OCI-M1 (cell line): Measurements from ENCODE around the gene CHD6.
A peak's percentile ranks its signal among the peaks of the same experiment; 100 is the strongest.

Experiments used
- DNase-seq: peaks from one replicate; lab custom pipeline; 2025; lab: John Stamatoyannopoulos, UW

The CHD6 gene

DNA sequence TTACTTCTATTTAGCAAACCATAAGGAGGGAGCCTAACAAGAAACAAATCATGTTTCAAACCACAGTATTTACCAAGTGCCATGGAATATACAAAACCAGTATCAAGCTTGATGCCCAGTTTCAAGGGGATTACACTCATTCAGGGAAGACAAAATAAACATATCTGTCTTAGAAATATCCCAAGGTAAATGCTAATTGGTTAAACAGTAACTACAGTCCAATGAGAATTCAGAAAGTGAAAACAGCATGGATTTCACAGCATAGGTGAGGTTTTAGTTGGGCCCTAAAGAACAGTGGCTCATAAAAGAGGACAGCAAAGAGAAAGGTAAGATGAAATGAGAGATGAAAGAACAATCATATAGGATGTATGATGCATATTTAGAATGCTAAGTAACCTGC, 110.3 kb downstream of the CHD6 start:
- DNase-seq = no peak

DNA sequence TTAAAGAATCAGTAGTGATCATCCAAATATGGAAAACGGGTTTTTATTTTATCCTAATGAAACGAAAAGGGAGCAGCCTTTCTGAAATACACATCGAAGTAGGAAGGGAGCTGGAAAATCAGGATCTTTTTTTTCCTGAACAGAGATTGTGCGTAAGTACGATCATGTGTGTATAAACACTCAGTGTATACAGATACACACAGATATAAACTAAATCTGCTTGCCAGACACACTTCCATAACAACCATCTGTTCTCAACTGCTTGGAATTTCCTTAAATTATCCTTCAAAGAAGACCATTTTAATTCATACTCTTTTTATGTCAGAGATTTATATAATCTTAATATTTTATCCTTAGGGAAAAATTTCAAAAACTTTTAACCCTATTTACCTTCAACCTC, 110.7 kb downstream of the CHD6 start:
- no peak for DNase-seq

DNA sequence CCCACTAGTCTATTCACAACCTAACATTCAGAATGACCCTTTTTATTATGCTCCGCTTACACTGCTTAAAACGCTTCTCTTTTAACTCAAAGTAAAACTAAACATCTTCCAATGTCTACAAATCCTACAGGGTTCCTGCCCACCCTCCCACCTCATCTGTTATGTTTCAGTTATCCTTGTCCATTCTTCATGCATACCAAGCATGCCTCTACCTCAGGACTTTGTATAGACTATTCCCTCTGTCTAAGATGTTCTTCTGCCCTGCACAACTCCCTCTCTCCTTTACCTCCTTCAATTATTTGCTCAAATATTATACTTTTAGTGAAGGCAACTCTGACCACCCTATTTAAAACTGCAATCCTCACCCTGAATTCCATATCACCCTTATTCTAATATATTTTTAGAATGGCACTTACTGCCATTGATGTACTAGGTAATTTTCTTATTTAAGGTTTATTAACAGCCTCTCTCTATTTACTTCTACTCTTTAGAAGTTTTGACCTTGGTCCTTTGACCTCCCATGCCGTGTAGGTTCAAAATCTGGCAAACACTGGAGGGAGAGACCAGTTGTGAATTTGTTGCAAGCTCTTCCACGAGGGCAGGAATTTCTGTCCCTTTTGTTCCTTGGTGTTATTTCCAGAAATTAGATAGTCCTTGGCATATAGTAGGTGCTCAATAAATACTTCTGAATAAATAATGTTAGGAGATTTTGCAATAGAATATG, 111.8 kb downstream of the CHD6 start:
- DNase-seq = no peak

DNA sequence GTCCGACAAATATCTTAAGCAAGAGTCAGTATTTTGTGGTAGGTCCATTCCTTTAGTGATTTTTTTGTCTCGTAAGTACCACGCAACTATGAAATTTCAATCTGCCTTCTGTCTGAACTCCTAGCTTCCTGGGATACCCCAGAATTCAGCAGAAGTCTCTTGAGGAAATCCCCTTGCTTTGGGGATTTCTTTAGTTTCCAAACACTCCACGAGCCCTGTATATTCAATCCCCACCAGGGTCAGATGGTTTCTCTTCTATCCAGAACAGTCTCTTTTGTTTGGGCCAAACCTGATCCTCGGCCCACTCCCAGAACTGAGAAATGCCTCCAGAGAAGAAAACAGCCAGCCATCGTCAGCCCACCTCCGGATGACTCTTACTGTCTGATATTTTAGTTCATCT, 113.0 kb downstream of the CHD6 start:
- DNase-seq = no peak

DNA sequence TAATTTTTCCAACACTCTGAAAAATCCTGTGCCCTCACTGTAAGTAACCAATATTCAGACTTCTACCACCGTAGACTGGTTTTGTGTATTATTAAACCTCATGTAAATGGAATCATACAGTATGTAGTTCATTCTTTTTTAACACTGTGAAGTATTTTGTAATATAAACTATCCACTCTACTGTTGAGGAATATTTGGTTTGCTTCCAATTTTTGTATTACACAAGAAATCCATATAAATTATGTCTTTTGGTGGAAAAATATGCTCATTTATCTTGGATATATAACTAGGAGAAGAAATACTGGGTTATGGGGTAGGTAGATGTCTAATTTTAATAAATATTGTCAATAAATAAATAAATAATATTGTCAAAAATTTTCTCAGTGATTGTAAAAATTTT, 116.8 kb downstream of the CHD6 start:
- no peak for DNase-seq

DNA sequence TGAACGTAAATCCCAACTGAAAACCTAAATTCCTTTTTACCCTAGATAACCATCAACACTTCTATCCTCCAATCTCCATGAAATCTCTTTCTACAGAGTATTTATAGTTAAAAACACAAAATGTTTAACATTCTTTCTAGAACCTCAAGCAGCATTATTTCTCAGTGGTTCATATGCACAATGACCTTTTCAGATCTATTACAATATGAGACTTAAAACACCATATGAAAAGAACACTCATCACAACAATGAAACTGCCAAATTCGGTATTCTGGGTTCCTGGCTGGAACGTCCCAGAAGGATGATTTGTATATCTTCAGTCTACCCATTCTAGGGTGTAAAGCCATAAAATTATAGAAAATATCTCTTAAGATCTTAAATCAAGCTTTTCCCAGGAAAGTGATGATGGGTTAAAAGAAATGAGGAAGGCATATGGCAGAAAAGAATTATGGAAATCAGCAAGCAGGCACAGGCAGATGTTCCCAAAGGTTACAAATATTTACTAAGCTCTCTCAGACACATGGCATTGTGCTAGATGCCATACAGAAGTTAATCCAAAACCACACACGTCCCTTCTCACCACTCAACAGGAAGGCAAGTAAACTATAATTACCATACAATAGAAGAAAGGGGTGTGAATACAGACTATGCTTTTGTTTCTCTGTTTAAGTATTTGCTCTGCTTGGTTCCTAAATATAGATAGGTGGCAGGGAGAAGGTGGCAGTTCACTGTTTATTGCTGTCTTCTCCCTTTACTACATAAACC, 118.0 kb downstream of the CHD6 start:
- DNase-seq = no peak

DNA sequence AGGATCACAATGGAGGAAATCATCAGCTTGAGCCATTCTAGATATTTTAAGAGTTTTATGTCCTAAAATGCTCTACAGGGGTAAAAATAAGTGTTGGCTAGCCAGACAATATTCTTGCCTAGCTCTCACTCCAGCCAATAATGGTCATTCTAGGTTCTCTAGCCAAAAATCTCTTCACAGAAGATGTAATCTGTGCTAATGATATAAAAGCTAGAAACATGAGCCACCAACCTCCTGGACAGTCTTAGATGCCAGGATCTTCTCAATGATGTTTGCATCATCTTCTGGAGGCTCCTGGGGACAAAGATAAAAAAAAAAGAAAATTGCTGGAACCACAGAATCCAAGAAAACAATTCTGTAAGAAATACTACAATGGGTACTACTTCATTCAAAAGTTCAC, 119.1 kb downstream of the CHD6 start:
- no peak for DNase-seq

DNA sequence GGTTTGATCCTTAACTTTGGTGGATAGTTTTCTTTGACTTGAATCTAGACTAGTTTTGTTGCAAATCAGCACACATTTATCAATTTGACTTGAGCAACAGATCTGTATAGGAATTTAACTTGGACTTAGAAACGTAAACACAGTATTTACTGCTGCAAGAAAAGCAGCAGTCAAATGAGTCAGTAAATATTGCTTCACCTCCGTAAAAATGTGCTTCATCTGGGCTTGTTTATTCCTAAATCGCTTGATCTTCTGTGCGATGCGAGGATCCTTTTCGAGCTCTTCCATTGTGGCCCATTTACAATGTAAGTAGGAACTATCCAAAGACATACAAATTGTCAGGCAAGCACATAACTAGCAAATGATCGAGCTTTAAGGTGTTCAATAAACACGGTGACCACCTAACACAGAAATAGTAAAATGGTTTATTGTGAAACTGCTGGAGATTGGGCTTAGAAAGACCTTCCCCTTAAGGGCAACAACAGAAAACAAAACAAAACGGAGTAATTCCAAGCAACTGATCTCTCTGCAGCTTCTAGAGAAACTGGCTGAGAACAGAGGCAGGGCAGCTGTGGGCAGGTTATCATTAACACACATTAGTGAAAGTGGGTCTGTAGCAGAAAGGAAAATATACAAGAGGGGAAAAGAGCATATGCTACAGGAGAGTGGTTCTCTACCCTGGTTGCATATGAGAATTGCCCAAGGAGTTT, 120.8 kb downstream of the CHD6 start:
- no peak for DNase-seq

DNA sequence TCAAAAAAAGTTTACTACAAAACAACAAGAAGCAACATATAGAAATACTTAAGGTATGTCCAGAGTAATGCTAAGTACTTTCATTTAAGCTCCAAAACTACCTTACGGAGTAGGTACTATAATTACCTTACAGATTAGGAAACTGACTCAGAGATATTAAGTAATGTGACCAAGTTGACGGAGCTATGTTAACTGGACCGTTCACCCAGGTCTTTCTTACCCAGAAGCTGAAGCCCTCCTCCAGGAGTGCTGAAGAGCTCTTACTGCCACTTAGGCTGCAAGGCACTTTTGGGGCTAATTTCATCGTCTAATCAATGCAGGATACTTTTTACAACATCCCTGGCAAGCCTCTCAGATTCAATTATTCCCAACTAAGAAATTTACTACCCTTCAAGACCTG, 123.7 kb downstream of the CHD6 start:
- no peak for DNase-seq

DNA sequence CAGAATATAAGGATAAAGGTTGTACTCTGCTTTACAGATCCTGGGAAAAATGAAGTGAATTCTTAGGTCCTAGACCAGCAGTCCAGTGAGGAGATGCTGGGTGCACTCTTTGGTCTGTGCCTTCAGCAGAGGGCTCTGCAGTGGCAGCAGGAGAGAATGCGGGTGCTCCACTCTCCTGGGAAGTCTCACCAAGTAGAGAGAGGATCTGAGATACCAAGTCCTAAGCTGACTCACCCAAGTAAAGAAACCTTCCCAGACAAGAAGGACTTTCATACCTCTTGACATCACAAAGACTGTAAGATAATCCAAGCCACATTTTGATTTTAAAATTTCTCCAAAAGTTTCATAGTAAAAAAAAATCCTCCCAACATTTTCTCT, 134.6 kb downstream of the CHD6 start:
- DNase-seq = no peak

DNA sequence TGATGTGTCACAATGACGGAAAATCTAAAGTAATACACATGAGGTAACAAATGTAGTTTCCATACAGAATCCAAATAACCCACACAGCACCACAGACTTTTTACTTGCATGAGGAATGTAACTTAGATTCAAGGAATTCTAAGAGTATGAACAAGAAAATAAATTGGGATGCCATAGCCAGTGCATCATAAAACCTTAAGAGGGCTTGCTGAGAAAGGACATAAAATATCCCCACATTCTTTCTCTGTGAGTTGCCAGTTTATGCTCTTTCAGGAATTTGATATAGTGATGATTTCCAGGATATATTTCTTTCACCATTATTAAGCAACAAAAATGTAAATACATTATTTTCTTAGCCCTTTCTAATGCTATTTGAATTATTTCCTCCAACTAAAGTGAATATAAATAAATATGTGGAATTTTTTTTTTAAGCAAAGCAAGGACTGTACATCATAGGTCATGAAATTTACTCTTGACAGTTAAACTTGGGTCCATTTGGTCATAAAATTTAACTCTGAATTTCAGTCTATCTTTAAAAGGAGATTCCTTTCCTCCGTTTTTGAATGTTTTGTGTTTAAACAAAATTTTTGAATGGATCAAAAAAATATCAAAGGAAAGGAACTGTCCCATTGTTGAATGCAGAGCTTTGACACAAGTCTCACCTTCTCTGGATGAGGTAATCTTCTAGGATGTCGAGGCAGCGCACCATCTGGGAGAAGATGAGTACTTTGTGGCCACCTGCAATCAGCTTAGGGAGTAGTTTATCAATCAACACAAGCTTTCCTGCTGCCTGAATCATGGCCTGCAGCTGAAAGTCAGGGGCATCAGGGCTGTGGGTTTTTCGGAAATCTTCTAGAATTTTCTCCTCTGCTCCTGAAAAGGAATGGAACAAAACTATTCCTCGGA, 135.3 kb downstream of the CHD6 start:
- DNase-seq = no peak

DNA sequence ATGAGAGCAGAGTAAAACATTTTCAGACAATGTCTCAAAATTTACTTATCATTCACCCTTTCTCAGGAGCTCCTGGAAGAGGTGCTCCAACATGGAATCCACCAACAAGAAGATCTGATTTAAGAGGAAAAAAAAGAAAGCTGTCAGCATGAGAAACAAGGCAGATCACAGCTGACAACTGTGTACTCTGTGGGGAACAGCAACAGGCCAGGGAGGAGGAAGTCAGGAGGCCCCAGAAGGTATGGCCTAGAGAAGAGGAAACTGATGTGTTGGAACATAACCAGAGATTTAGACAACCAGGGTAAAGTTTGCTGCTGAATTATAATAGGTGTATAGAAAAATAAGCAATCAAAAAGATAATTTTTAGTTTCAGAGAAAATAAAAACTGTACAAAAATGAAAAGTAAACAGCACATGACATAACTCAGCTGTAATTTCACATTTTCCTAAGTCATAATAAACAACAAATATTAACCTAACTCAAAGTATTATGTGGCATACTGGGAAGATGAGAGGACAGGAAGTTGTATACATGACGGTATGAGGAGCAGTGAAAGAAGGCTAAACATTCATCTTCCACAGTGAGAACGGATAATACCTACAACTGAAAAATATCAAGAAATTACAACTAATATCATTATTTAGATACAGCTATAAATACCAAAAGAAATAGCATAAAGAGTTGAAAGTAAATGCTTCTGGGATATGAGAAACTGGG, 138.0 kb downstream of the CHD6 start:
- peak; percentile 39 for DNase-seq

DNA sequence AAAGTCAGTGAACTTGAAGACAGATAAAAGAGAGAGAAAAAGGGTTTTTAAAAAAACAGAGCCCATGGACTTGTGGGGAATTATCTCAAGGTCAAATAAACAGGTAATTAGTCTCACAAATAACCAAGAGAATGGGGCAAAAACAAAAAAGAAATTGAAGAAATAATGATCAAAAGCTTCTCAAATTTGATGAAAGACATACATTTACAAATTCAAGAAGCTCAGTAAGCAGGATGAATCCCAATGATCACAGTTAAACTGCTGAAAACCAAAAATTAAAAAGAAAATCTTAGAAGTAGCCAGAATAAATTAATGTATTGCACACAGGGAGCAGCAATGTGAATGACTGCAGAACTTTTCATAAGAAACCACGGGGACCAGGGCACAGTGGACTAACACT, 139.1 kb downstream of the CHD6 start:
- DNase-seq = no peak

DNA sequence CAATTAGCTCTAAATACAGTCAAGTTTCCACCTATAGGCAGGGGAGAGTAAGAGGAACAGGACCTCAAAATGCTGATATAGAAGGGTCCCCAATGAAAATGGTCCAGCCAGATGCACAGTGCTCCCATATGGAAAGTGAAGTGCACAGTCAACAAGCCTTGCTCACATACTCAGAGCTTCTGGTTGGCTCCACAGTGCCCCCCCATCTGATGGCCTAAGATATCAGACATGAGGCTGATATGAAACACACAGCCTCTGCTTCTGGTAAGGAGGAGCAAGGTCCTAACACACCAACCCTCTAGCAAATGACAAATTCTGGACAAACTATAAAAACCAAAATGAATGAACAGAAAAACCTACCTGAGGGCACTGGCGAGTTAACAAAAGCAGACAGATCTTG, 140.2 kb downstream of the CHD6 start:
- peak; percentile 27 for DNase-seq

DNA sequence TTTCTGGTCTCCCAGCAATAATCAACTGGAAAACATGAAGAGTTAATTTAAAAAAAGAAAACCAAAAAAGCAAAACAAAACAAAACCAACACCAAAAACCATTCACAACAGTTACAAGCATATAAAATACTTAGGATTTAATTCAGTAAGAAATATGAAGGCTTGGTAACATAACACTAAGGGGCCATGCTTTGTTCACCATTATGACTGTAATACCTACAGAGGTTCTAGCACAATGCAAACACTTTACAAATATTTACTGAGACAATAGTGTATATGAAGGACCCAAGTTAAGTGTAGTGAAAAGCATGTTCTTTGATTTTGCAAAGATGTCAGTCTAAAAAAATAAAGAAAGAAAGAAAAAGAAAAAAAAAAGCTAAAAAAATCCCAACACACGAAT, 141.7 kb downstream of the CHD6 start:
- DNase-seq = no peak

DNA sequence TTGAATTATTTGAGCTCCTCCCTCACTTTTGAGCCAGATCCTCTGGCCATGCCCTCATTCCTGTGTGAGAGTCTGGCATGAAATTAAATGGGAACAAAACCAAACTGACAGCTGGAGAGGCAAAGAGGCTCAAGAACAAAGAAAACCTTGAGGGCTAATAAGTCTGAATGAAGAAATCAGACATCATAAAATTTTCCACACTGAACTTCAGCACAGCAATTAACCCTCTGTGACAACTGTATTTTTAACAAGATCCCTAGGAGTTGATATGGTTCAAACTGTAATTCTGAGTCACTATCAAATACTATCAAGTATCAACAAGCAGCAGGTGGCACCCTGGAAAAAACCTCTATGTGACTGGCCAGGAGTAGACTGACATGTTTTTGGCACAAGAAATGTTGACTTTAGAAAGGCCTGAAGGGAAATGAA, 142.2 kb downstream of the CHD6 start:
- DNase-seq = peak; percentile 21

DNA sequence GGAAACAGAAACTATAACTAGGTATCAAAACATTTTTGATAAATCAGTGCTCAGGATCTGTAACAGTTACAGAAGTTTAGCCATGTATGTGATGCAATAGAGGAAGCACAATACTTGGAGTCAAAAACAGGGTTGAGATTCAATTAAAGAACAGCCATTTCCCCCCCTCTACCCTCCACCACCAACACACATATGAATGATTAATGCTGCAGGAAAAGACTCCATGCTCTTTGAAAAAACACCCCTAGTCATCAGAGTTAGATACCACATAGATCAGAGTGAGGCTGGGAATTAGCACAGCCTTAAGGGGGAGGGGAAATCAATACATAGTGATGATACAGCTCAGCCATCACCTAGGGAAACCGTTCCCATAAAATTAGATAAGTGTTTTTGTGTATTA, 142.7 kb downstream of the CHD6 start:
- DNase-seq = peak; percentile 51

DNA sequence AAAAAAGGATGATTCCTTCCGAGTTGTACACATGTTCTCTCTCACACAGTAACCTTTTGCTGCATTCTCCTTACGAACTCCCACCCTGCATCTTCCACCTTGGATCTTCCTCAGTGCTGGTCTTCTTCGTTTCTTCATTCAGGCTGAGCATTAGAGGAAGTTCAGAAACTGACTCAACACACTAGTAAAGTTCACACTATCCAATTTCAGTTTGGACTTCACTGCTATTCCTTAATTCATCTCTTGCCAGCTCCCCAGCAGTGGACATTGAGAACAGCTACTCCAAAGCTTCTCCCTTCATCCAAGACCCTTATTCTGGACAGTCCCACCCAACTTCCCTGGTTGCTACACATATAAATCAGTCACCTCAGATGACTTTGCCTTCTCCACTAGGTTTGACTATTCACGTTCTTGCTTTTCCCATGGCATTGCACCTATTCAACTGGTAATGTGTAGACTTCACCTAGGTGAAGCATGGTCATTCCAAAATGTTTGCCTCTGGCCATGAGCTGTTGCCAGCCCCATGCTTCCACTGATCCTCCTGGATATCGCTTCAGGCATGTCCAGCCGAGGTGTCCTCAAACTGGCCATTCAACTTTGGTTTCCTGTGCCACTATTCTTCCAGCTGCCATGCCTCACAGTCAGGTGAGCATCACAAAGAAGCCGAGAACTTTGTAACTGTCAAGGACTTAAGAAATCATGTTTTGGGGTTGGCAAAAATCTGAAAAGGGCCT, 147.6 kb downstream of the CHD6 start:
- DNase-seq = no peak

DNA sequence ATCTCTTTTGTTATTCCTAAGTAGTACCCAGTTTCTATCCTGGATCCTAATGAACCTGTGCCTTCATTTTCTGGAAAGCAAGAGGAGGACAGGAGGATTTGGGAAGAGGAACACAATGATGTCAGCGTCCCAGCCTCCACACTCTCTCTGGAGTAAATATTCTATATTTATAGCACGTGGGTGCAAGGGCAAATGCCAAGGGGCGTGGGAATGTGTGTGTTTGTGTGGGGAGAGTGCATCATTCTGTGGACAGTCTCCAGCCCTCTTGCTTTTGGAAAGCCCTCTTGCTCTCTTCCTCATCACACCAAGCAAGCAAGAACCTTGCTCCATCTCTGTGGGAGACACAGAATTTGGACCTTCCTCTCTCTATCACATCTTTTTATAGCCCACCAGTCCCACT, 148.3 kb downstream of the CHD6 start:
- DNase-seq = no peak

DNA sequence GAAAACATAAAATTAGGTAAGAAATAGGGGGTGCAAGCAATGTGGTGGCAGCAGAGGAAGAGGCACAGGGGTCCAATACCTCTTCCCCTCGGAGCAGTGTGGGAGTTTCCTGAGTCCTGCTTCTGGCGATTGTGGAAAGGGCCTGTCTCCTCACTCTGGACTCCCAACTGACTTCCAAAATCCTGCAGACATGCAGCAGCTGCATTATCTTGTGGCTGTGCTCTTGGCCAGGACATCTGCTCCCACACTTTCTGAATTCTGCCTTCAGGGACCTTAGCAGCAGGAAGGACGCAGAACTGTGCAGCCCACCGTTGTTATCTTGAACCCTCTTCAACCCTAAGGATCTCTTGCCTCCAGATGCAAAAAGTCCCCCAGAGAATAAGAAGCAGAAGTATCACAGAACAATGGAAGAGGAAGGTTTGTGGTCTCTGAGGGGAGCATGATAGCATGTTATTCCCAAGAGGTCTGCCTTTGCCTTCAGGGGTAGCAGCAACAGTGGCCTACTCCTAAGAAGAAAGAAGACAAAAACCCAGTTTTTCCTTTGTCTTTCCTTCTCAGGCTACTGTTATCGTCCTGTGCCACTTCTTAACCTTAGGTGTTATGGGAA, 149.1 kb downstream of the CHD6 start:
- no peak for DNase-seq
